Memory B cell (primary cell): ENCODE data around the gene TMEM141.
"Not testable (repeated sequence)": the region's sequence is repeated elsewhere in the genome, so short reads cannot be mapped to it uniquely, and the experiment has no call there.

Experiments used
- ATAC-seq: fragments of 150-1000 bp; cut with Tn5 transposase; 2 replicates; pipeline ENCODE4 v1.10.0; 2021; ENCODE audit warnings: low read depth, mild to moderate bottlenecking, moderate library complexity
- DNase-seq, 2 donors: peaks; one replicate each; pipeline ENCODE4 v3.0.0; 2022; ENCODE audit warnings: low spot score in 2 of 2
- H3K27ac Mint-ChIP-seq: one replicate; pipeline ENCODE4 v1.8.0; 2022; ENCODE audit warnings: mild to moderate bottlenecking, moderate library complexity, mixed read lengths
- H3K27me3 Mint-ChIP-seq: one replicate; pipeline ENCODE4 v1.8.0; 2022; ENCODE audit warnings: mixed read lengths
- H3K36me3 Mint-ChIP-seq: one replicate; pipeline ENCODE4 v1.8.0; 2022; ENCODE audit warnings: mild to moderate bottlenecking, mixed read lengths
- H3K4me1 Mint-ChIP-seq: one replicate; pipeline ENCODE4 v1.8.0; 2022; ENCODE audit warnings: mixed read lengths
- H3K4me3 Mint-ChIP-seq: one replicate; pipeline ENCODE4 v1.8.0; 2022; ENCODE audit warnings: mild to moderate bottlenecking, moderate library complexity, mixed read lengths
- H3K9me3 Mint-ChIP-seq: one replicate; pipeline ENCODE4 v1.8.0; 2022; ENCODE audit warnings: mixed read lengths

Gene TMEM141

GRCh38 chr9:136789523-136789937 is 1.6 kb upstream of the TMEM141 start:
- Mint-ChIP-seq H3K4me1 (peaks cover 16% of the 10 kb centered on the region), H3K27me3 (no peaks in the 10 kb centered on the region), H3K36me3 (no peaks in the 10 kb centered on the region), H3K4me3 (no peak overlapping the region), H3K9me3 (no peaks in the 10 kb centered on the region), H3K27ac (no peak overlapping the region)
- no peak for DNase-seq
- ATAC-seq: no peak

GRCh38 chr9:136791516-136792276 is 552 bp downstream of the TMEM141 start:
- DNase-seq (peak; percentile 77 to 78), ATAC-seq (peak; percentile 41)
- Mint-ChIP-seq H3K36me3 (no peaks in the 10 kb centered on the region), H3K27ac (peak overlapping the region; percentile 98), H3K4me1 (peaks cover 12% of the 10 kb centered on the region), H3K9me3 (no peaks in the 10 kb centered on the region), H3K4me3 (peak overlapping the region; percentile 91), H3K27me3 (no peaks in the 10 kb centered on the region)

GRCh38 chr9:136792321-136793085 is 1.4 kb downstream of the TMEM141 start:
- Mint-ChIP-seq H3K36me3 (no peaks in the 10 kb centered on the region), H3K9me3 (no peaks in the 10 kb centered on the region), H3K4me3 (no peak overlapping the region), H3K27me3 (no peaks in the 10 kb centered on the region), H3K4me1 (peaks cover 11% of the 10 kb centered on the region), H3K27ac (peak overlapping the region; percentile 98)
- no peak for ATAC-seq
- no peak for DNase-seq

GRCh38 chr9:136793086-136793946 is 2.2 kb downstream of the TMEM141 start:
- H3K4me3 Mint-ChIP-seq: no peak overlapping the region

GRCh38 chr9:136794281-136794999 is 3.3 kb downstream of the TMEM141 start:
- Mint-ChIP-seq H3K9me3 (no peaks in the 10 kb centered on the region), H3K4me1 (peaks cover 4% of the 10 kb centered on the region), H3K27ac (no peak overlapping the region), H3K36me3 (no peaks in the 10 kb centered on the region), H3K4me3 (no peak overlapping the region), H3K27me3 (no peaks in the 10 kb centered on the region)
- DNase-seq (no peak), ATAC-seq (no peak)

More at GRCh38 chr9:136793086-136793946, 2.2 kb downstream of the TMEM141 start:
- H3K4me1 Mint-ChIP-seq: peaks cover 4% of the 10 kb centered on the region
- no peaks in the 10 kb centered on the region for H3K27me3 Mint-ChIP-seq
- ATAC-seq (no peak), DNase-seq (no peak)
- no peak overlapping the region for H3K27ac Mint-ChIP-seq
- no peaks in the 10 kb centered on the region for H3K36me3 Mint-ChIP-seq
- no peaks in the 10 kb centered on the region for H3K9me3 Mint-ChIP-seq

- ATAC-seq: no peak
- Mint-ChIP-seq H3K9me3 (no peaks in the 10 kb centered on the region), H3K4me3 (no peak overlapping the region), H3K4me1 (peaks cover 4% of the 10 kb centered on the region), H3K36me3 (no peaks in the 10 kb centered on the region), H3K27ac (no peak overlapping the region), H3K27me3 (no peaks in the 10 kb centered on the region)
- no peak for DNase-seq
These were observed 3.8 kb downstream of the TMEM141 start for GRCh38 chr9:136795000-136795348.

GRCh38 chr9:136796238-136796774 is 5.2 kb downstream of the TMEM141 start, which contains the start of gene CCDC183:
Gene CCDC183, plus strand, starts transcription at chr9:136796338. Its CDS starts 60 bp downstream, at chr9:136796398.
- no peak for DNase-seq

GRCh38 chr9:136796775-136797347 is 5.7 kb downstream of the TMEM141 start:
- H3K9me3 Mint-ChIP-seq, DNase-seq, H3K27ac Mint-ChIP-seq, H3K36me3 Mint-ChIP-seq, H3K4me3 Mint-ChIP-seq, H3K27me3 Mint-ChIP-seq, ATAC-seq: not testable (repeated sequence)
- H3K4me1 Mint-ChIP-seq: peaks cover 11% of the 10 kb centered on the region

More at GRCh38 chr9:136796238-136796774, 5.2 kb downstream of the TMEM141 start, which contains the start of gene CCDC183:
- no peak for ATAC-seq
- Mint-ChIP-seq H3K27me3 (no peaks in the 10 kb centered on the region), H3K4me1 (peaks cover 13% of the 10 kb centered on the region), H3K4me3 (no peak within 1 kb of the TSS), H3K9me3 (no peaks in the 10 kb centered on the region), H3K27ac (no peak within 1 kb of the TSS), H3K36me3 (no peaks in the 10 kb centered on the region)

GRCh38 chr9:136798708-136799078 is 7.5 kb downstream of the TMEM141 start:
- H3K4me3 Mint-ChIP-seq: no peak overlapping the region
- H3K36me3 Mint-ChIP-seq: peaks cover 3% of the 10 kb centered on the region
- ATAC-seq (no peak), DNase-seq (no peak)
- no peak overlapping the region for H3K27ac Mint-ChIP-seq
- H3K4me1 Mint-ChIP-seq: peaks cover 11% of the 10 kb centered on the region
- no peaks in the 10 kb centered on the region for H3K9me3 Mint-ChIP-seq
- H3K27me3 Mint-ChIP-seq: peaks cover 4% of the 10 kb centered on the region

- H3K27me3 Mint-ChIP-seq: peaks cover 4% of the 10 kb centered on the region
- H3K9me3 Mint-ChIP-seq: no peaks in the 10 kb centered on the region
- H3K4me1 Mint-ChIP-seq: peaks cover 15% of the 10 kb centered on the region
- peaks cover 7% of the 10 kb centered on the region for H3K36me3 Mint-ChIP-seq
- no peak overlapping the region for H3K27ac Mint-ChIP-seq
- ATAC-seq: no peak
- H3K4me3 Mint-ChIP-seq: no peak overlapping the region
- no peak for DNase-seq
These were observed 8.1 kb downstream of the TMEM141 start for GRCh38 chr9:136799079-136799853.

- ATAC-seq (peak; percentile 72), DNase-seq (peak; percentile 68 to 70)
- peaks cover 4% of the 10 kb centered on the region for H3K27me3 Mint-ChIP-seq
- H3K4me1 Mint-ChIP-seq: peaks cover 15% of the 10 kb centered on the region
- H3K36me3 Mint-ChIP-seq: peaks cover 7% of the 10 kb centered on the region
- no peaks in the 10 kb centered on the region for H3K9me3 Mint-ChIP-seq
- peak overlapping the region; percentile 35 for H3K27ac Mint-ChIP-seq
- peak overlapping the region; percentile 85 for H3K4me3 Mint-ChIP-seq
These were observed 8.9 kb downstream of the TMEM141 start for GRCh38 chr9:136799854-136800657.

- DNase-seq (no peak), ATAC-seq (no peak)
- peaks cover 22% of the 10 kb centered on the region for H3K4me1 Mint-ChIP-seq
- no peaks in the 10 kb centered on the region for H3K9me3 Mint-ChIP-seq
- no peak overlapping the region for H3K4me3 Mint-ChIP-seq
- no peak overlapping the region for H3K27ac Mint-ChIP-seq
- H3K36me3 Mint-ChIP-seq: peaks cover 10% of the 10 kb centered on the region
- peaks cover 4% of the 10 kb centered on the region for H3K27me3 Mint-ChIP-seq
These were observed 11.2 kb downstream of the TMEM141 start for GRCh38 chr9:136802321-136802720.
